Measurements from ENCODE around the gene POLR3B.
"Not testable (repeated sequence)": the region's sequence is repeated elsewhere in the genome, so short reads cannot be mapped to it uniquely, and the experiment has no call there.

Gene POLR3B

GRCh38 chr12:106417926-106418910, 60.7 kb downstream of the POLR3B start:
- peak; percentile 79 for DNase-seq

DNA sequence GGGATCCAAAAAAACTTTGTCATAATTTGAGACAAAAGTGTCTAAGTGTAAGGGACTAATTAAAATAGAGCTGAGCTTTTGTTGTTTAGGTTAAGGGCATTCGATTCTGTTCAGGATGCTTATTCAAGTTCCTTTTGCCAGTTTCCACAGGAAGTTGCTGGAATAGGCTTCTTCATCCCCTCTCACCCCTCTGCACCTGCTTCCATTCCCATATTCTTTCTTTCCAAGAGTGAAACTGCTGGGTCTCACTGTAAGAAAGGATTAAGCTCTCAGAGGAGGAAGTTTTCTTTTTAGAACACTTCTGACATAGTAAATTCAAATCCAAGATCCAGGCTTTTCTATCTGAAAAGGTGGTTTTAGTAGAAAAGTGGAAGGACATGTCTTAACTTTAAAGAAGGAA, 61.4 kb downstream of the POLR3B start:
- DNase-seq = no peak

DNA sequence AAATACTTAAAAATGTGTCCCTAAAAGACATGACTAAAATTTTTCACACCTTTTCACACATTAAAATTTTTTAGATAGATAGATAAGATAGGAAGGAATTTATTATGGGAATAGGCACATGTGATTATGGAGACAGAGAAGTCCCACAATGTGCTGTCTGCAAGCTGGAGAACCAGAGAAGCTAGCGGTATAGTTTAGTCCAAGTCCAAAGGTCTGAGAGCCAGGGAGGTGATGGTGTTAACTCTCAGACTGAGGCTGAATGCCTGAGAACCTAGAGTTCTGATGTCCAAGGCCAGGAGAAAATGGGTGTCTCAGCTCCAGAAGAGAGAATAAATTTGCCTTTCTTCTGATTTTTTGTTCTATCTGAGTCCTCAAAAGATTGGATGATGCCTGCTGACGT, 65.7 kb downstream of the POLR3B start:
- no peak for DNase-seq

DNA sequence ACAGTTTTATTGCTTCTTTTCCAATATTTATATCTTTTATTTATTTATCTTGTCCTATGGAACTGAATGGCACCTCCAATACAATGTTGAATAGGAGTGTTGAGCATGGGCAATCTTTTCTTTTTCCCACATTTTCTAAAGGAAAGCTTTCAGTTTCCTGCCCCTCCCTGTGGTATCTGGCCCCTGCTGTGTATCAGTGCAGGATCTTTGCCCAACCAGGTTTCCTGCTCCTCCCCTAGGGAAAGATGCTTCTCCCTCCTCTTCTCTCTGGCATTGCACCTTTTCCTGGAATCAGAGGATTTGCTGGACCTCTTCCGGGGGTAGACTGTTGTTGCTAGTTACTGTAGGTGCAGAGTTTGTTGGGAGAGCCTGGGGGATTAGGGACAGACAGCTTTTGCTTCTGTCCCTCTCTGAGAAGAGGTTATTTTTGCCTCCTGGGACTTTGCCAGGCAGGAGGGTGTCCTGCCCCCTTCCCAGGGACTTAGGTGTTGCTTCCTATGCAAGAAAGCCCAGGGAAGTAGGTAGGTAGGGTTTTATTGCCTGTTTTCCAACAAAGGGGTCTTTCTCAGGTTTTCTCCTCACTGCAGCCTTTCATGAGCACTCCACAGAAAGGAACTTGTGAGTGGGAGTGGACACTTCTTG, 67.6 kb downstream of the POLR3B start:
- DNase-seq = no peak

GRCh38 chr12:106427917-106428316, 70.4 kb downstream of the POLR3B start:
- no peak for DNase-seq

- no peak for DNase-seq
Measured at GRCh38 chr12:106428384-106428783, 70.8 kb downstream of the POLR3B start.

DNA sequence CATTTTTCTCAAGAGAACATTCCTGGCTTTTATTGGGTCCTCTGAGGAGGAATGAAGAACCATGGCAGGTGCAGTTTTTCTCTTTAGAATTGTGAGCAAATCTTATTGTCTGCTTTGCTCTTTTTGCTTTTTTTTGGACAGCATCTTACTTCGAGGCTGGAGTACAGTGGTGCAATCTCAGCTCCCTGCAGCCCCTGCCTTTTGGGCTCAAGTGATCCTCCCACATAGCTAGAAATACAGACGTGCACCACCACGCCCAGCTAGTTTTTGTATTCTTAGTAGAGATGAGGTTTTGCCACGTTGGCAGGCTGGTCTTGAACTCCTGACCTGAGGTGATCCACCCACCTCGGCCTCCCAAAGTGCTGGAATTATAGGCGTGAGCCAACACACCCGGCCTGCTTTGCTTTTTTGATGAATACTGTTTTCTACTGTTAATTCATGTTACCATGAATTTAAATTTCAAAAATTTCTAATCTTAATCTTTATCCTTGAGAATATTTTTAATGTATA, 71.5 kb downstream of the POLR3B start:
- DNase-seq = no peak

DNA sequence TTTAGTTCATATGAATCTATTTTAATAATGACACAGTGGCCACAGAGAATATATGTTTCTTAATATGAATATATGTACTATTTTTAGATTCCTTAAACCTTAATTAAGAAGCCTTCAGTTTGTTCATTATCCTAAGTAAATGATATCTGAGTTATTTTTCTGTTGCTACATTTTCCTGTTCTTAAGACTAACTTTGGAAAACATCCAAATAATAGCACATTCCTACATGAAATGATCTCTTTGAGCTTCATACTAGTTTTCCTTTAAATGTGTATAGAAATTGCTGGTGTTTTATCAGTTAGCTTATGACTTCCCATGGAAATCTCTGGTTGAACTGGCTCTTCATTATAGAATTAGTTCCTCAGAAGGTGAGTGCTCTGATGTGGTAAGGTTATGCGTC, 72.1 kb downstream of the POLR3B start:
- no peak for DNase-seq

DNA sequence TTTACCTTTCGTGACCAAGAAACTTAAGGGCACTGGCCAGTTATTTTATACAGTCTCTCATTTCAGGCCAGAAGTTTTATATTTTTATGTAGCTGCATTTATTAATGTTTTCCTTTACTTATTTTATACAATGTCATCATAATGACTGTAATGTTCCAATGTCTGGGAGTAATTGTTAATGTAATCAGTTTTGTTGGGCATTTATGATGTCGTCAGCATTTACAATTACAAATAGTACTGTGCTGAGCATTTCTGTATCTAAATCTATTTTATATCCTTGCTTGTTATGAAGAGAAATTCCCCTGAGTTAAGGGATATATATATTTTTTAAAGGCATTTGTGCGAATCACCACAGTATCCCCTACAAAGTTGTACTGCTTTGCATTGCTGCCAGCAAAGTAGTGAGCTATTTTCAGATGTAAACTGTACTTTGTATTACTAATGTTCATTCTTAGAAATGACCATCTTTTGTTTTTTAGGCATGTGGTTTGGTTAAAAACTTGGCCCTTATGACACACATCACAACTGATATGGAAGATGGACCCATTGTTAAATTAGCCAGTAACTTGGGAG, 74.4 kb downstream of the POLR3B start:
- no peak for DNase-seq

DNA sequence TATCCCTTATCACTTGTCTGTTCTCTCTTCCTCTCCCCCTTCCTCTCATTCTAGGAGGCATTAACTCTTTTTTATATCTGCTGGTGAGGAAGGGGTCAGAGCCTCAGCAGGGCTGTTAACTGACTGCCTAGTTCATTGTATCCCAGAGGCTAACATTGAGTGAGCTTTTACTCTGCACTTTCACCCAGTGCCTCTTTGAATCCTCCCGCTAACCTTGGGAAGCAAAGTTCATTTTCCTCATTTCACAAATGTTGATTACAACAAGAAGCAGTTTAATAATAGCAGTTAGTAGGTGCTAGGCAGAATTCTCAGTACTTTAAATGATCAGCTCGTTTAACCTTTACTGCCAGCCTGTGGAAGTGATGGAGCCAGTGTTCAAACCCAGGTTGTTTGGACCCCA, 75.5 kb downstream of the POLR3B start:
- DNase-seq = no peak

DNA sequence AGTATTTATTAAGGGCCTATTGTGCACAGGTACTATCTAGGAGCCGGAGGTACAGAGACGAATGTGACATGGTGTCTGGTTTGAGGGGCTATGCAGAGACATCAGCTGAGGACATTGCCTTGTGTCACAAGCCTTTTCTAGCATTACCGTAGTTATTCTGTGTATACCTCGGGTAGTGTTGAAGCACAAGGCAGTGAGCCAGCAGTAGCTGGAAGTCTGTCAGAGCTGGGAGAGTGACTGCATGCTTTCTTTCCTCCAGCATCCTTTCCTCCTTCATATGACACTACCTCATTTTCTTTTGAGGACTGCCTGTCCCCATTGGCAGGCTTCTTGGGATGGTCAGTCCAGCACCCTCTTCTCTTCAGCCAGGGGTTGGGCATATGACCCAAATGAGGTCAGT, 77.0 kb downstream of the POLR3B start:
- DNase-seq = no peak

DNA sequence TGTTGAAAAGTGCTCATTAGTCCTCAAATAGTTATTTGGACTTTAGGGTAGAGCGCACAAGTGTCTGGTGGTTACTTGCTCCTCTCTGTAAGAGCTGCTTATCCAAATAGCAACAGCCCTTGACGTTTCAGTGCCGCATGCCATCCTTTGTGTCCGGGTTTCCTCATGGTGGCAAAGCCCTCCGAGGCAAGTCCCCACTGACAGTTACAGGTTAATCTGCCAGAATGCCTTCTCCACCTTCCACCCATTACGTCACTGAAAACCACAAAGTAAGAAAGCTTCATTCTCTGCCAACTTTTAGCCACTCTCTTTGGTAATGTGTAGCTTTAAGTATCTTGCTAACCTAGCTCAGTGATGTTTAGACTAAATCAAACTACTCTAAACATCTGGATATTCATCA, 78.6 kb downstream of the POLR3B start:
- no peak for DNase-seq

DNA sequence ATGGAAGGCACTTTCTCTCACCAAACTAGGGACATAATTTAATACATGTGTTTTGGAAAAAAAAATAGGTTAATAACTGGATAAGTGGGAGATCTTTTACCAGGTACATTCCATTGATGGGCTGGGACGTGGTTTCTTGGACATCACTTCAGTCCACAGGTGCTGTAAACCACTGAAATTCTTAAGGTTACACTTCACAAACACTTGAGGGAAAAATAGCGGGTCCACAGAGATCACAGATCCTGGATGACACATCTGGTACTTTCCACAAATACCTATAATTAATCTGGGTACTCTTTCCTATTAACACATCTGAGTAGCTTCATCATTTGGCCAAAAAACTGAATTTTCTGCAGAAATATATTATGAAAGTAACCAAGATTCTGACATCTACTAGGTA, 85.0 kb downstream of the POLR3B start:
- no peak for DNase-seq

DNA sequence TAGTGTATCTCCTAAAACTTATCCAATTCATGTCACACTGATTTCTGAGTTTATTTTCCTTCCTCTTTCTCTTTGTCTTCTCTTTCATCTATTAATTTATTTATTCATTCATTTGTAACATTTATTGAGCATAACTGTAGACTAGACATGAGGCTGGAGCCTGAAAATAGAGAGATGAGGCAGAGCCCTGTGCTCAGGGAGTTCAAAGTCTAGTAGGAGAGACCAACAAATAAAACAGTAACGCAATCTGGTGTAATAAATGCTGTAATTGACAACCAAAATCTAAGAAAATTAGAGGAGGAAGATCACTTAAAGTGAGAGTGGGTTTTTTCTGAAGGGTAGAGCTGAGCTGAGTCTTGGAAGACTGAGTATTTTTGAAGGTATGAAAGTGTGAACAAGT, 87.5 kb downstream of the POLR3B start:
- no peak for DNase-seq

DNA sequence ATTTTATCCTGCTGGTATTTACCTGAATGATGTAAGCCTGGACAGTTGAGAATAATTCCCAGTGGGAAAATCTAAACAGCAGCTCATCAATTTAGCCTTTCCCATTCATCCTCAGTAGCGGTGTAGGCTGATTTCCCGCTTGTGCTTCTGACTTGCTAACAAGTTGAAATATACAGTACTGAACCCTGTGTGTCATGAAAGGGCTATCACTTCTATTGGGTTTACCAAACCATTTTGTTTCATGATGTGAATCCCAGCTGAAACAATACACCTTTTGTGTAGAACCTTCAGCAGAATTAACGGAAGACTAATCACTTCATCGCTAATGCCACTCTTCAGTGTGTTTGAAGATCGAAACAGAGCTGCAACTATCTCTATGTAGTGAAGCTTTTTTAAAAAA, 88.4 kb downstream of the POLR3B start:
- DNase-seq = no peak

- no peak for DNase-seq
Measured at GRCh38 chr12:106446419-106447092, 89.0 kb downstream of the POLR3B start.

GRCh38 chr12:106452309-106452708, 94.8 kb downstream of the POLR3B start:
- DNase-seq = no peak

GRCh38 chr12:106455111-106455510, 97.6 kb downstream of the POLR3B start:
- no peak for DNase-seq

DNA sequence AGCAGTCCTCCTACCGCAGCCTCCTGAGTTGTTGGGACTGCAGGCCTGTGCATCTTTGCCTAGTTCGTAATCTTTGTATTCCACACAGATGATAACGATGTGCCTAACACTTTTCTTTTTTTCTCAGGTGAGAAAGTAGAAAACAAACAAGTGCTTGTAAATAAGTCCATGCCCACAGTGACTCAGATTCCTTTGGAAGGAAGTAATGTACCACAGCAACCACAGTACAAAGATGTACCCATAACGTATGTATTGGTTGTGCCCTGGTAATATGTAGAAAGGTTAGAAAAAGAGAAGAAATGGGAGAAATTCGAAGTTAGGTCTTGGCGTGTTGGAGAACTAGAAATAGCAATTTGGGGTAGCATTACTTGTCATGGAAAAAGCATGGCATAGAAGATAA, 101.6 kb downstream of the POLR3B start:
- no peak for DNase-seq

- no peak for DNase-seq
Measured at GRCh38 chr12:106459534-106459933, 102.0 kb downstream of the POLR3B start.

- DNase-seq = no peak
Measured at GRCh38 chr12:106461730-106462129, 104.2 kb downstream of the POLR3B start.

- DNase-seq = not testable (repeated sequence)
Measured at GRCh38 chr12:106465605-106466004, 108.1 kb downstream of the POLR3B start.

DNA sequence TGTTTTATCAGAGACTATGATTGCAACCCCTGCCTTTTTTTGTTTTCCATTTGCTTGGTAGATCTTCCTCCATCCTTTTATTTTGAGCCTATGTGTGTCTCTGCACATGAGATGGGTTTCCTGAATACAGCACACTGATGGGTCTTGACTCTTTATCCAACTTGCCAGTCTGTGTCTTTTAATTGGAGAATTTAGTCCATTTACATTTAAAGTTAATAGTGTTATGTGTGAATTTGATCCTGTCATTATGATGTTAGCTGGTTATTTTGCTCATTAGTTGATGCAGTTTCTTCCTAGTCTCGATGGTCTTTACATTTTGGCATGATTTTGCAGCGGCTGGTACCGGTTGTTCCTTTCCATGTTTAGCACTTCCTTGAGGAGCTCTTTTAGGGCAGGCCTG, 118.1 kb downstream of the POLR3B start:
- not testable (repeated sequence) for DNase-seq

All from EL (cell line).